Measurements from ENCODE around the gene KCTD14. TPM values are rescaled to one million over a fixed set of nuclear protein-coding genes. Genes with fewer than 3 reads are reported as not detected.

Gene KCTD14
- total and polyA plus RNA-seq, 4 donors: 0.70 to 7.3 (median 6.7) TPM

GRCh38 chr11:78072455-78072854 is 49.4 kb upstream of the KCTD14 start:
- TF ChIP-seq SP1 (IDR thresholded peaks at IDR 0.05) (no peak), CTCF (IDR thresholded peaks at IDR 0.05; ENCODE audit: low read depth, low read length, missing input control) (no peak), NR2F2 (IDR thresholded peaks at IDR 0.05) (no peak), YY1 (IDR thresholded peaks at IDR 0.05) (no peak), ATF3 (IDR thresholded peaks at IDR 0.05) (no peak), REST (IDR thresholded peaks at IDR 0.05) (no peak), ZBTB33 (IDR thresholded peaks at IDR 0.05) (no peak), TAF1 (conservative IDR thresholded peaks at IDR 0.05) (no peak), EGR1 (IDR thresholded peaks at IDR 0.05; ENCODE audit: low read depth in 2 of 2) (no peak), MAX (IDR thresholded peaks at IDR 0.05) (no peak), JUND (IDR thresholded peaks at IDR 0.05) (no peak), FOXA2 (IDR thresholded peaks at IDR 0.05) (no peak), FOXA1 (IDR thresholded peaks at IDR 0.05) (no peak), RXRA (IDR thresholded peaks at IDR 0.05) (no peak)
- H3K36me3 ChIP-seq (ENCODE audit: control insufficient read depth in 4 of 4, insufficient read depth in 3 of 4, low read depth in 1 of 4, low read length in 3 of 4): peaks cover 3 to 24% (median 15%) of the 10 kb centered on the region in 4 donors
- H3K4me3 ChIP-seq (ENCODE audit: low read depth in 1 of 3, low read length in 3 of 3): no peak overlapping the region
- H3K27ac ChIP-seq (ENCODE audit: low read depth in 1 of 2, low read length in 2 of 2): no peak overlapping the region
- no peak for DNase-seq (ENCODE audit: low spot score)
- H3K9me3 ChIP-seq (ENCODE audit: control insufficient read depth in 4 of 4, low read length in 3 of 4): no peaks in the 10 kb centered on the region
- no peaks in the 10 kb centered on the region for H3K27me3 ChIP-seq (ENCODE audit: control insufficient read depth in 4 of 4, insufficient read depth in 4 of 4, low read length in 3 of 4)
- 96% methylated on average over 4 of the region's 4 CpGs for whole genome bisulfite sequencing
- no peak overlapping the region for H3K9ac ChIP-seq (ENCODE audit: low read depth in 1 of 2, low read length in 2 of 2)
- peaks cover 3 to 32% (median 14%) of the 10 kb centered on the region in 4 donors for H3K4me1 ChIP-seq (ENCODE audit: control insufficient read depth in 4 of 4, insufficient read depth in 4 of 4, low read length in 3 of 4)

- H3K9ac ChIP-seq (ENCODE audit: low read depth in 1 of 2, low read length in 2 of 2): no peak overlapping the region
- WGBS: 85% methylated on average over 3 of the region's 3 CpGs
- peaks cover 3 to 28% (median 9%) of the 10 kb centered on the region in 4 donors for H3K4me1 ChIP-seq (ENCODE audit: control insufficient read depth in 4 of 4, insufficient read depth in 4 of 4, low read length in 3 of 4)
- TF ChIP-seq TAF1 (conservative IDR thresholded peaks at IDR 0.05) (no peak), NR2F2 (IDR thresholded peaks at IDR 0.05) (no peak), MAX (IDR thresholded peaks at IDR 0.05) (no peak), SP1 (IDR thresholded peaks at IDR 0.05) (no peak), HNF4A (conservative IDR thresholded peaks at IDR 0.05) (no peak), FOXA1 (IDR thresholded peaks at IDR 0.05) (no peak), REST (IDR thresholded peaks at IDR 0.05) (no peak), RAD21 (IDR thresholded peaks at IDR 0.05) (no peak), HNF4G (IDR thresholded peaks at IDR 0.05) (no peak), JUND (IDR thresholded peaks at IDR 0.05) (no peak), GABPA (IDR thresholded peaks at IDR 0.05 in 1 of 2, conservative IDR thresholded peaks at IDR 0.05 in 1 of 2) (no peak), ZBTB33 (IDR thresholded peaks at IDR 0.05) (no peak), RXRA (IDR thresholded peaks at IDR 0.05) (no peak), YY1 (IDR thresholded peaks at IDR 0.05) (no peak), EGR1 (IDR thresholded peaks at IDR 0.05; ENCODE audit: low read depth in 2 of 2) (no peak)
Observed at GRCh38 chr11:78071717-78072116, 48.6 kb upstream of the KCTD14 start.

More at GRCh38 chr11:78071717-78072116, 48.6 kb upstream of the KCTD14 start:
- no peak overlapping the region for H3K27ac ChIP-seq (ENCODE audit: low read depth in 1 of 2, low read length in 2 of 2)
- H3K27me3 ChIP-seq (ENCODE audit: control insufficient read depth in 4 of 4, insufficient read depth in 4 of 4, low read length in 3 of 4): no peaks in the 10 kb centered on the region
- no peak for DNase-seq (ENCODE audit: low spot score)
- no peak overlapping the region for H3K4me3 ChIP-seq (ENCODE audit: low read depth in 1 of 3, low read length in 3 of 3)
- peaks cover 4 to 27% (median 16%) of the 10 kb centered on the region in 4 donors for H3K36me3 ChIP-seq (ENCODE audit: control insufficient read depth in 4 of 4, insufficient read depth in 3 of 4, low read depth in 1 of 4, low read length in 3 of 4)
- H3K9me3 ChIP-seq (ENCODE audit: control insufficient read depth in 4 of 4, low read length in 3 of 4): no peaks in the 10 kb centered on the region

Measured in liver (tissue), 9 donors.